ENCODE measurements around the gene CDK16. TPM values are rescaled to one million over a fixed set of nuclear protein-coding genes. Genes with fewer than 3 reads are reported as not detected.
"Not testable (repeated sequence)": the region's sequence is repeated elsewhere in the genome, so short reads cannot be mapped to it uniquely, and the experiment has no call there.

The CDK16 gene
- total RNA-seq, 4 donors from 2014 or later, result 105 to 181 (median 151) TPM

- intact Hi-C loops (cut with DNase I; ENCODE audit: low total_unique reads) (no loop called here), in situ Hi-C loops (cut with MboI; ENCODE audit: low pct_ligation_motif_present in 1 of 4, low pct_unique_long_range_greater_than_20kb in 1 of 4, low sequenced_read_pairs in 3 of 4) (no loop called here)
- 82 to 86% methylated on average over 2 to 23 of the region's 23 CpGs for WGBS, 2 donors (ENCODE audit: low coverage in 1 of 2)
- Histone ChIP-seq H3K9me3 (no peaks in the 10 kb centered on the region), H3K36me3 (no peaks in the 10 kb centered on the region), H3K27ac (no peak overlapping the region), H3K27me3 (no peaks in the 10 kb centered on the region), H3K4me1 (no peaks in the 10 kb centered on the region), H3K4me3 (no peak overlapping the region)
- no peak for DNase-seq
- TF ChIP-seq POLR2AphosphoS5 (IDR thresholded peaks at IDR 0.05) (no peak), EP300 (IDR thresholded peaks at IDR 0.05; ENCODE audit: low read depth) (no peak), POLR2A (IDR thresholded peaks at IDR 0.05) (no peak), CTCF (IDR thresholded peaks at IDR 0.05) (no peak)
These were observed 28.9 kb downstream of the CDK16 start for GRCh38 chrX:47247206-47247998.

GRCh38 chrX:47247999-47248320 is 29.5 kb downstream of the CDK16 start:
- no peaks in the 10 kb centered on the region for H3K9me3 ChIP-seq
- no peaks in the 10 kb centered on the region for H3K4me1 ChIP-seq
- TF ChIP-seq POLR2AphosphoS5 (IDR thresholded peaks at IDR 0.05), result no peak
- no peak for TF ChIP-seq POLR2A (IDR thresholded peaks at IDR 0.05)
- no peak for TF ChIP-seq EP300 (IDR thresholded peaks at IDR 0.05; ENCODE audit: low read depth)
- TF ChIP-seq CTCF (IDR thresholded peaks at IDR 0.05), result no peak
- no peaks in the 10 kb centered on the region for H3K36me3 ChIP-seq
- in situ Hi-C loops (cut with MboI; ENCODE audit: low pct_ligation_motif_present in 1 of 4, low pct_unique_long_range_greater_than_20kb in 1 of 4, low sequenced_read_pairs in 3 of 4), result no loop called here
- no peaks in the 10 kb centered on the region for H3K27me3 ChIP-seq
- intact Hi-C loops (cut with DNase I; ENCODE audit: low total_unique reads), result no loop called here
- WGBS, 2 donors (ENCODE audit: low coverage in 1 of 2), result 53 to 72% methylated on average over 11 to 13 of the region's 13 CpGs
- DNase-seq, result no peak
- H3K27ac ChIP-seq, result no peak overlapping the region
- no peak overlapping the region for H3K4me3 ChIP-seq

- no peak overlapping the region for H3K27ac ChIP-seq
- intact Hi-C loops (cut with DNase I; ENCODE audit: low total_unique reads), result no loop called here
- no peaks in the 10 kb centered on the region for H3K27me3 ChIP-seq
- H3K9me3 ChIP-seq, result no peaks in the 10 kb centered on the region
- no peak for DNase-seq
- in situ Hi-C loops (cut with MboI; ENCODE audit: low pct_ligation_motif_present in 1 of 4, low pct_unique_long_range_greater_than_20kb in 1 of 4, low sequenced_read_pairs in 3 of 4), result no loop called here
- no peak overlapping the region for H3K4me3 ChIP-seq
- 88% methylated on average over 6 of the region's 6 CpGs; no CpG with 5 or more reads in 1 of the 2 donors for WGBS, 2 donors (ENCODE audit: low coverage in 1 of 2)
- no peaks in the 10 kb centered on the region for H3K36me3 ChIP-seq
- no peaks in the 10 kb centered on the region for H3K4me1 ChIP-seq
- TF ChIP-seq POLR2A (IDR thresholded peaks at IDR 0.05) (no peak), EP300 (IDR thresholded peaks at IDR 0.05; ENCODE audit: low read depth) (no peak), POLR2AphosphoS5 (IDR thresholded peaks at IDR 0.05) (no peak), CTCF (IDR thresholded peaks at IDR 0.05) (no peak)
These were observed 30.1 kb downstream of the CDK16 start for GRCh38 chrX:47248576-47248975.

- intact Hi-C loops (cut with DNase I; ENCODE audit: low total_unique reads) (no loop called here), in situ Hi-C loops (cut with MboI; ENCODE audit: low pct_ligation_motif_present in 1 of 4, low pct_unique_long_range_greater_than_20kb in 1 of 4, low sequenced_read_pairs in 3 of 4) (no loop called here)
- Histone ChIP-seq H3K27me3 (no peaks in the 10 kb centered on the region), H3K27ac (no peak overlapping the region), H3K36me3 (no peaks in the 10 kb centered on the region), H3K9me3 (no peaks in the 10 kb centered on the region), H3K4me3 (no peak overlapping the region), H3K4me1 (no peaks in the 10 kb centered on the region)
- TF ChIP-seq POLR2AphosphoS5 (IDR thresholded peaks at IDR 0.05) (no peak), POLR2A (IDR thresholded peaks at IDR 0.05) (no peak), EP300 (IDR thresholded peaks at IDR 0.05; ENCODE audit: low read depth) (no peak), CTCF (IDR thresholded peaks at IDR 0.05) (no peak)
- WGBS, 2 donors (ENCODE audit: low coverage in 1 of 2), result 90% methylated on average over 6 of the region's 6 CpGs; no CpG with 5 or more reads in 1 of the 2 donors
- DNase-seq, result no peak
These were observed 31.5 kb downstream of the CDK16 start for GRCh38 chrX:47250017-47250347.

GRCh38 chrX:47257620-47258019 is 39.1 kb downstream of the CDK16 start:
- H3K9me3 ChIP-seq; H3K36me3 ChIP-seq; intact Hi-C loops (cut with DNase I; ENCODE audit: low total_unique reads); H3K27me3 ChIP-seq; in situ Hi-C loops (cut with MboI; ENCODE audit: low pct_ligation_motif_present in 1 of 4, low pct_unique_long_range_greater_than_20kb in 1 of 4, low sequenced_read_pairs in 3 of 4); H3K4me3 ChIP-seq; H3K4me1 ChIP-seq; DNase-seq; H3K27ac ChIP-seq: not testable (repeated sequence)
- 80 to 92% methylated on average over 6 to 12 of the region's 12 CpGs for WGBS, 2 donors (ENCODE audit: low coverage in 1 of 2)

Data from transverse colon (tissue), 4 donors.